SJCRH30 (cell line): ENCODE measurements around the gene OPCML. TPM values are rescaled to one million over a fixed set of nuclear protein-coding genes. Genes with fewer than 3 reads are reported as not detected.

ENCODE experiments used
- DNase-seq, 2 experiments: peaks; one replicate each; pipeline ENCODE4 v3.0.0-alpha.2; 2015 to 2020
- H3K27ac ChIP-seq: fragments of 250-450 bp; sonication (Bioruptor Pico); 2 replicates; pipeline ENCODE4 v1.5.1; 2020; ENCODE audit warnings: mild to moderate bottlenecking, moderate library complexity
- H3K27me3 ChIP-seq: fragments of 250-450 bp; sonication (Bioruptor Pico); 2 replicates; pipeline ENCODE4 v1.5.1; 2020; ENCODE audit warnings: mild to moderate bottlenecking, moderate library complexity
- H3K36me3 ChIP-seq: fragments of 250-450 bp; sonication (Bioruptor Pico); 2 replicates; pipeline ENCODE4 v1.5.1; 2020; ENCODE audit warnings: mild to moderate bottlenecking, moderate library complexity
- H3K4me1 ChIP-seq: fragments of 250-450 bp; sonication (Bioruptor Pico); 2 replicates; pipeline ENCODE4 v1.5.1; 2020; ENCODE audit warnings: mild to moderate bottlenecking, moderate library complexity
- H3K4me3 ChIP-seq: fragments of 250-450 bp; sonication (Bioruptor Pico); 2 replicates; pipeline ENCODE4 v1.5.1; 2020; ENCODE audit warnings: mild to moderate bottlenecking, moderate library complexity
- H3K9me3 ChIP-seq: fragments of 250-450 bp; sonication (Bioruptor Pico); replicated peaks from 2 replicates; pipeline ENCODE4 v1.5.1; 2020; ENCODE audit warnings: mild to moderate bottlenecking, moderate library complexity
- total RNA-seq: library from RNA; depleted of rRNA; stranded (reverse); fragments of >200 nt; shearing (Covaris generic); gene quantifications from 2 replicates; pipeline ENCODE4 v1.2.3, GENCODE V29; 2014

The OPCML gene
- total RNA-seq, 1 experiment from 2014 or later: not detected

- H3K27me3 ChIP-seq: no peaks in the 10 kb centered on the region
- H3K9me3 ChIP-seq: no peaks in the 10 kb centered on the region
- H3K4me1 ChIP-seq: no peaks in the 10 kb centered on the region
- H3K36me3 ChIP-seq: no peaks in the 10 kb centered on the region
- no peak for DNase-seq
- no peak overlapping the region for H3K27ac ChIP-seq
- no peak overlapping the region for H3K4me3 ChIP-seq
Observed at GRCh38 chr11:132551016-132551415, 981.3 kb downstream of the OPCML start.

GRCh38 chr11:132549561-132549960 lies 982.7 kb downstream of the OPCML start:
- Histone ChIP-seq H3K27me3 (no peaks in the 10 kb centered on the region), H3K4me1 (no peaks in the 10 kb centered on the region), H3K4me3 (no peak overlapping the region), H3K27ac (no peak overlapping the region), H3K9me3 (no peaks in the 10 kb centered on the region), H3K36me3 (no peaks in the 10 kb centered on the region)
- no peak for DNase-seq

GRCh38 chr11:132549001-132549400 lies 983.3 kb downstream of the OPCML start:
- no peak for DNase-seq
- Histone ChIP-seq H3K4me3 (no peak overlapping the region), H3K27ac (no peak overlapping the region), H3K4me1 (no peaks in the 10 kb centered on the region), H3K9me3 (no peaks in the 10 kb centered on the region), H3K27me3 (no peaks in the 10 kb centered on the region), H3K36me3 (no peaks in the 10 kb centered on the region)

- Histone ChIP-seq H3K4me1 (no peaks in the 10 kb centered on the region), H3K4me3 (no peak overlapping the region), H3K27ac (no peak overlapping the region), H3K9me3 (no peaks in the 10 kb centered on the region), H3K27me3 (no peaks in the 10 kb centered on the region), H3K36me3 (no peaks in the 10 kb centered on the region)
- DNase-seq: no peak
Observed at GRCh38 chr11:132544007-132544406, 988.3 kb downstream of the OPCML start.

- no peak overlapping the region for H3K4me3 ChIP-seq
- no peaks in the 10 kb centered on the region for H3K36me3 ChIP-seq
- H3K27me3 ChIP-seq: no peaks in the 10 kb centered on the region
- no peak overlapping the region for H3K27ac ChIP-seq
- no peaks in the 10 kb centered on the region for H3K9me3 ChIP-seq
- DNase-seq: no peak
- no peaks in the 10 kb centered on the region for H3K4me1 ChIP-seq
Observed at GRCh38 chr11:132541794-132542193, 990.5 kb downstream of the OPCML start.

GRCh38 chr11:132540581-132540980 lies 991.7 kb downstream of the OPCML start:
- no peak for DNase-seq
- Histone ChIP-seq H3K4me3 (no peak overlapping the region), H3K36me3 (no peaks in the 10 kb centered on the region), H3K4me1 (no peaks in the 10 kb centered on the region), H3K27me3 (no peaks in the 10 kb centered on the region), H3K27ac (no peak overlapping the region), H3K9me3 (no peaks in the 10 kb centered on the region)

GRCh38 chr11:132539590-132540368 lies 992.5 kb downstream of the OPCML start:
- H3K9me3 ChIP-seq: no peaks in the 10 kb centered on the region
- no peak overlapping the region for H3K4me3 ChIP-seq
- no peaks in the 10 kb centered on the region for H3K36me3 ChIP-seq
- H3K27ac ChIP-seq: no peak overlapping the region
- no peaks in the 10 kb centered on the region for H3K4me1 ChIP-seq
- H3K27me3 ChIP-seq: no peaks in the 10 kb centered on the region
- DNase-seq: no peak

GRCh38 chr11:132538642-132539041 lies 993.7 kb downstream of the OPCML start:
- Histone ChIP-seq H3K4me3 (no peak overlapping the region), H3K9me3 (no peaks in the 10 kb centered on the region), H3K36me3 (no peaks in the 10 kb centered on the region)

GRCh38 chr11:132535830-132536229 lies 996.5 kb downstream of the OPCML start:
- Histone ChIP-seq H3K9me3 (no peaks in the 10 kb centered on the region), H3K27me3 (no peaks in the 10 kb centered on the region), H3K36me3 (no peaks in the 10 kb centered on the region), H3K4me3 (no peak overlapping the region), H3K27ac (no peak overlapping the region), H3K4me1 (no peaks in the 10 kb centered on the region)
- DNase-seq: no peak

More at GRCh38 chr11:132538642-132539041, 993.7 kb downstream of the OPCML start:
- H3K4me1 ChIP-seq: no peaks in the 10 kb centered on the region
- DNase-seq: no peak
- H3K27me3 ChIP-seq: no peaks in the 10 kb centered on the region
- no peak overlapping the region for H3K27ac ChIP-seq

GRCh38 chr11:132531921-132532320 lies 1000.4 kb downstream of the OPCML start:
- Histone ChIP-seq H3K4me1 (no peaks in the 10 kb centered on the region), H3K27me3 (no peaks in the 10 kb centered on the region), H3K9me3 (no peaks in the 10 kb centered on the region), H3K4me3 (no peak overlapping the region), H3K27ac (no peak overlapping the region), H3K36me3 (no peaks in the 10 kb centered on the region)
- DNase-seq: no peak

- Histone ChIP-seq H3K9me3 (no peaks in the 10 kb centered on the region), H3K4me3 (no peak overlapping the region), H3K4me1 (no peaks in the 10 kb centered on the region), H3K27me3 (no peaks in the 10 kb centered on the region), H3K27ac (no peak overlapping the region), H3K36me3 (no peaks in the 10 kb centered on the region)
- no peak for DNase-seq
Observed at GRCh38 chr11:132528181-132528580, 1004.1 kb downstream of the OPCML start.

GRCh38 chr11:132523929-132524328 lies 1008.4 kb downstream of the OPCML start:
- Histone ChIP-seq H3K4me3 (no peak overlapping the region), H3K36me3 (no peaks in the 10 kb centered on the region), H3K4me1 (no peaks in the 10 kb centered on the region), H3K27me3 (no peaks in the 10 kb centered on the region), H3K27ac (no peak overlapping the region), H3K9me3 (no peaks in the 10 kb centered on the region)
- no peak for DNase-seq

- Histone ChIP-seq H3K36me3 (no peaks in the 10 kb centered on the region), H3K4me3 (no peak overlapping the region), H3K27me3 (no peaks in the 10 kb centered on the region), H3K9me3 (no peaks in the 10 kb centered on the region), H3K27ac (no peak overlapping the region), H3K4me1 (no peaks in the 10 kb centered on the region)
- DNase-seq: no peak
Observed at GRCh38 chr11:132520199-132520598, 1012.1 kb downstream of the OPCML start.

GRCh38 chr11:132519241-132519815 lies 1013.0 kb downstream of the OPCML start:
- no peak for DNase-seq

GRCh38 chr11:132504501-132505041 lies 1027.7 kb downstream of the OPCML start:
- Histone ChIP-seq H3K9me3 (no peaks in the 10 kb centered on the region), H3K4me1 (no peaks in the 10 kb centered on the region), H3K36me3 (no peaks in the 10 kb centered on the region), H3K27me3 (no peaks in the 10 kb centered on the region), H3K27ac (no peak overlapping the region), H3K4me3 (no peak overlapping the region)
- no peak for DNase-seq

More at GRCh38 chr11:132519241-132519815, 1013.0 kb downstream of the OPCML start:
- Histone ChIP-seq H3K36me3 (no peaks in the 10 kb centered on the region), H3K4me3 (no peak overlapping the region), H3K27me3 (no peaks in the 10 kb centered on the region), H3K9me3 (no peaks in the 10 kb centered on the region), H3K4me1 (no peaks in the 10 kb centered on the region), H3K27ac (no peak overlapping the region)
